Smooth muscle cell (in vitro differentiated cells): ENCODE data around the gene CFLAR. TPM values are rescaled to one million over a fixed set of nuclear protein-coding genes. Genes with fewer than 3 reads are reported as not detected.

Experiments used
- DNase-seq: peaks from one replicate; lab custom pipeline; 2025; ENCODE audit not compliant: unreplicated experiment; lab: John Stamatoyannopoulos, UW
- H2AFZ ChIP-seq: fragments of 200-600 bp; sonication (generic); 2 replicates; pipeline ENCODE4 v1.6.0; 2016; ENCODE audit warnings: antibody characterized with exemption, low read depth, mild to moderate bottlenecking
- H3F3A ChIP-seq: fragments of 200-600 bp; sonication (generic); 2 replicates; pipeline ENCODE4 v1.6.0; 2017; ENCODE audit warnings: antibody characterized with exemption, low read depth
- H3K27ac ChIP-seq: fragments of 200-600 bp; sonication (generic); 2 replicates; pipeline ENCODE4 v1.5.1; 2016; ENCODE audit warnings: low read depth, mild to moderate bottlenecking
- H3K27me3 ChIP-seq: fragments of 200-600 bp; sonication (generic); 2 replicates; pipeline ENCODE4 v1.6.1; 2016; ENCODE audit warnings: low read depth, mild to moderate bottlenecking
- H3K36me3 ChIP-seq: fragments of 200-600 bp; sonication (generic); 2 replicates; pipeline ENCODE4 v1.5.1; 2016; ENCODE audit warnings: low read depth
- H3K4me1 ChIP-seq: fragments of 200-600 bp; sonication (generic); 2 replicates; pipeline ENCODE4 v1.5.1; 2016; ENCODE audit warnings: low read depth
- H3K4me2 ChIP-seq: fragments of 200-600 bp; sonication (generic); 2 replicates; pipeline ENCODE4 v1.6.0; 2016; ENCODE audit warnings: mild to moderate bottlenecking
- H3K4me3 ChIP-seq: fragments of 200-600 bp; sonication (generic); 2 replicates; pipeline ENCODE4 v1.5.1; 2016; ENCODE audit warnings: mild to moderate bottlenecking
- H3K79me2 ChIP-seq: fragments of 200-600 bp; sonication (generic); 2 replicates; pipeline ENCODE4 v1.6.0; 2016; ENCODE audit warnings: low read depth, mild to moderate bottlenecking
- H3K9ac ChIP-seq: fragments of 200-600 bp; sonication (generic); 2 replicates; pipeline ENCODE4 v1.6.0; 2016; ENCODE audit warnings: low read depth
- H3K9me3 ChIP-seq: fragments of 200-600 bp; sonication (generic); replicated peaks from 2 replicates; pipeline ENCODE4 v1.5.1; 2016; ENCODE audit warnings: low read depth
- H4K20me1 ChIP-seq: fragments of 200-600 bp; sonication (generic); 2 replicates; pipeline ENCODE4 v1.6.0; 2016; ENCODE audit warnings: low read depth
- WGBS: methylation state at CpG from one replicate; pipeline ENCODE4 v1.1.7; 2016; ENCODE audit warnings: low lambda C conversion rate; 5-methylcytosine and 5-hydroxymethylcytosine counted together
- polyA plus RNA-seq: library from polyadenylated mRNA; unstranded; fragments of >200 nt; fragmentation: Nextera tagmentation; extraction: Ambion mirVana; gene quantifications from 2 replicates; pipeline ENCODE4 v1.2.1, GENCODE V29; 2016
- total RNA-seq: library from RNA; depleted of rRNA; stranded (reverse); fragments of >200 nt; gene quantifications from 2 replicates; pipeline ENCODE4 v1.2.3, GENCODE V29; 2014
- TF ChIP-seq, protein P1 (sequence below): fragments of 200-600 bp; sonication (generic); IDR thresholded peaks from 2 replicates; pipeline ENCODE4 v1.5.1; 2017; ENCODE audit warnings: borderline replicate concordance, mild to moderate bottlenecking, antibody characterized with exemption; ENCODE audit not compliant: insufficient read depth, poor library complexity, severe bottlenecking

Gene CFLAR
- total and polyA plus RNA-seq, 2 experiments from 2014 or later, result 16.0 to 27.1 TPM

DNA sequence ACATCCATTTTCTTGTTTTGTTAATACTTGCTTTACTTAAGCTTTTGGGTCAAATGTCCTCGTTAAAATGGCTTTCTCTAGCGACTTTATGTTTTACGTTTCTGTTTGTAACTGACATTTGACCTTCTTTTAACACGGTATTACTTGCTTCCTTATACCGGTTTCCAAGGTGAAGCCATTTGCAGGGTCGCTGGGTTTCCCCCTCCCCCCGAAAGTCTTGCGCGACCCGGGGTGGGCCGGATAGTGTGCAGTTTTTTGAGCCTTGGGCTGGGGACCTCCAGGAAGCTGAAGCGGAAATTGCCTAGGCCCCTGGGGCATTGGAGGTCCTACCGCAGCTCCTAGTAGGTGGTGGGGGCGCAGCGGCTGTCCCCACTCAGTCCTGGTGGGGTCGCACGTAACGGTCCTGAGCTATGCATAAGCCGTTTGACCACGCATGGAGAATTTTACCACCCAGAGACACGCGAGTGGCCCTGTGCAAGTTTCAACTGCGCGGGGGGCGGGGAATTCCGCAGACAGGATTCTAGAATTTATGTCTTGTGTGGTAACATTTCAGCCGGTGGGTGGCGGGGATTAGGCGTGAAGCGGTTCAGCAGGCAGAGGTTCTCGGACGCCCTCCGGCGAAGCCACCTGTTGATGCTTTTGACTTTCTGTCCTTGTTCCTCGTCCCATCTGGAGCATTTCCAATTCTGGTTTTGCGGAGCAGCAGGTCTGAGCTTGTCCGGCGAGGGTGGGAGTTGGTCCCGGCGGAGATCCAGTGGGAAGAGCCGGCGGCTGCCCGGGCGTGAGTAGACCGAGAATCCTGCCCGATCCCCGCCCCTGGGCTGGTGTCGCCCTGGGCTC lies 2.4 kb downstream of the CFLAR start:
- Histone ChIP-seq H4K20me1 (peaks cover 12% of the 10 kb centered on the region), H3K79me2 (peaks cover 39% of the 10 kb centered on the region), H3K4me2 (peak overlapping the region; percentile 92), H3K27ac (peak overlapping the region; percentile 95), H3K4me1 (peaks cover 3% of the 10 kb centered on the region), H3F3A (peaks cover 14% of the 10 kb centered on the region), H3K4me3 (peak overlapping the region; percentile 78), H3K9me3 (no peaks in the 10 kb centered on the region), H3K36me3 (no peaks in the 10 kb centered on the region), H3K9ac (peak overlapping the region; percentile 72), H3K27me3 (no peaks in the 10 kb centered on the region), H2AFZ (peak overlapping the region; percentile 61)
- peak; percentile 48 for DNase-seq
- 6% methylated on average over 48 of the region's 48 CpGs for WGBS
- TF ChIP-seq, protein P1, sequence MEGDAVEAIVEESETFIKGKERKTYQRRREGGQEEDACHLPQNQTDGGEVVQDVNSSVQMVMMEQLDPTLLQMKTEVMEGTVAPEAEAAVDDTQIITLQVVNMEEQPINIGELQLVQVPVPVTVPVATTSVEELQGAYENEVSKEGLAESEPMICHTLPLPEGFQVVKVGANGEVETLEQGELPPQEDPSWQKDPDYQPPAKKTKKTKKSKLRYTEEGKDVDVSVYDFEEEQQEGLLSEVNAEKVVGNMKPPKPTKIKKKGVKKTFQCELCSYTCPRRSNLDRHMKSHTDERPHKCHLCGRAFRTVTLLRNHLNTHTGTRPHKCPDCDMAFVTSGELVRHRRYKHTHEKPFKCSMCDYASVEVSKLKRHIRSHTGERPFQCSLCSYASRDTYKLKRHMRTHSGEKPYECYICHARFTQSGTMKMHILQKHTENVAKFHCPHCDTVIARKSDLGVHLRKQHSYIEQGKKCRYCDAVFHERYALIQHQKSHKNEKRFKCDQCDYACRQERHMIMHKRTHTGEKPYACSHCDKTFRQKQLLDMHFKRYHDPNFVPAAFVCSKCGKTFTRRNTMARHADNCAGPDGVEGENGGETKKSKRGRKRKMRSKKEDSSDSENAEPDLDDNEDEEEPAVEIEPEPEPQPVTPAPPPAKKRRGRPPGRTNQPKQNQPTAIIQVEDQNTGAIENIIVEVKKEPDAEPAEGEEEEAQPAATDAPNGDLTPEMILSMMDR, result peak; percentile 10

DNA sequence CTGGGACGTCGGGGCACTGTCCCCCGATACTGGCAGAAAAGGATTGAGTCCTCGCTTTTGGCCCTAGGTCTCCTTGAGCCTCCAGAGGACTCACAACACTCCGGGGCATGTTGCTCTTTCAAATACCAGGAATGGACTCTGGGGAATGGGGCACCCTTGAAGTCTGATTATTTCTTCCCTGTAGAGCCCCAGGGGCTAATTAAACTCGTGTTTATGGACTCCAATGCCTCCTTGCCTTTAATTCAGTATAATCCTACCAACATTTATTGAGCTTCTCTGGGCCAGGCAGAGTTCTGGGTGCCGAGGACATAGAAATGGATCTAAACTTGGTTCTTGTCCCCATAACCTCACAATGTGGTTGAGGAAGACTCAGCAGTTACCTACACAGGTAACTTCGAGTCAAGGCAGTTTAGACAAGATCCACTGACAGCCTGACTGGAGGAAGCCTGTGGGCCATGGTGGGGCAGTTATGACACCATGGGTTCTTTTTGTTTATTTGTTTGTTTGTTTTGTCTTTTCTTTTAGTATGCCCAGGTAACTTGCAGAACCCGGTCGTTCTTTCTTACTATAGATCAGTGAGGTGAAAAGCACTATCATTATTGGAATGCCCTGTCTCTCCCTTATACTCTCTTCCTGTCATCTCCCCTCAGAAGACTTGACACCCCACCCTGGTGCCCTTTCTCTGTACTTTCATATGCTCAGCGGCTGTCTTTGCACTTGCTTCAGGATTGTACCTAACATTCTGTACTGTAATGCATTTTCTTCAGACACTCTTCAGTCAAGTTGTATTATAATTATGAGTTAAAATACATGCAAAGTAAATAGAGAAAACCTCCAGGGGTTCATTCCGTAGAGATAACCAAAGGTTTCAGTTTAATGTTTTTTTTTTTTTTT lies 3.2 kb downstream of the CFLAR start:
- Histone ChIP-seq H3K4me1 (peaks cover 7% of the 10 kb centered on the region), H3K27me3 (no peaks in the 10 kb centered on the region), H3K9ac (peak overlapping the region; percentile 72), H3K4me3 (peak overlapping the region; percentile 78), H3K27ac (peak overlapping the region; percentile 95), H2AFZ (peak overlapping the region; percentile 61), H3F3A (peaks cover 14% of the 10 kb centered on the region), H3K4me2 (peak overlapping the region; percentile 92), H3K36me3 (no peaks in the 10 kb centered on the region), H3K9me3 (no peaks in the 10 kb centered on the region), H3K79me2 (peaks cover 39% of the 10 kb centered on the region), H4K20me1 (peaks cover 12% of the 10 kb centered on the region)
- TF ChIP-seq, protein P1, result no peak
- no peak for DNase-seq
- WGBS, result 38% methylated on average over 12 of the region's 12 CpGs

DNA sequence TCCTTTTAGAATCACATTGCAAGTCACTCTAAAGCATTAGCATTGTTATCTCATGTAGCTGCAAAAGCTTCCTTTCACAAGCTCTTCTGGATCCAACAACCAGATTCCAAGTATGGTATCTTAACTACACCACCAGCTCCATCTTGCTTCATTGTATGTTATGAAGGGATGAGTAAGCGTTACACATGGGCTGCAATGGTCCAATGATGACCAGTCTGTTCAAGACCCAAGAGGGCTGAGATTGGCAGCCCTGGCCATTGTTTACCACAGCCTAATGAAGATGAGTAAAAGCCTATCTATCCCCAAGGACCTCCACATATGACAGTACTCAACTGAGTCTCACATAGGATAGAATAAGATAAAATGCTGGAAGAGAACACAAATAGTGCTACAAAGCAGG lies 6.3 kb downstream of the CFLAR start:
- no peak for DNase-seq
- Histone ChIP-seq H3K27ac (no peak overlapping the region), H3K27me3 (no peaks in the 10 kb centered on the region), H3K36me3 (no peaks in the 10 kb centered on the region), H3F3A (peaks cover 1% of the 10 kb centered on the region), H3K9me3 (no peaks in the 10 kb centered on the region), H2AFZ (no peak overlapping the region), H3K9ac (no peak overlapping the region), H3K4me3 (no peak overlapping the region), H4K20me1 (peaks cover 12% of the 10 kb centered on the region), H3K4me1 (peaks cover 12% of the 10 kb centered on the region), H3K79me2 (peaks cover 45% of the 10 kb centered on the region), H3K4me2 (no peak overlapping the region)
- TF ChIP-seq, protein P1, result no peak
- 96% methylated on average over 1 of the region's 1 CpG for WGBS
